ENCODE data around the gene MRGPRF.
A peak's percentile ranks its signal among the peaks of the same experiment; 100 is the strongest.
"Not testable (repeated sequence)": the region's sequence is repeated elsewhere in the genome, so short reads cannot be mapped to it uniquely, and the experiment has no call there.

The MRGPRF gene

GRCh38 chr11:68982134-68982533 lies 30.9 kb downstream of the MRGPRF start:
- no peak for DNase-seq

- DNase-seq, result no peak
Measured at GRCh38 chr11:68980776-68981065, 32.3 kb downstream of the MRGPRF start, which contains the start of gene MRGPRD. TSS of gene MRGPRD (minus strand) at chr11:68980986. CDS start at chr11:68980986, 0 bp downstream.

- no peak for DNase-seq
Measured at GRCh38 chr11:68979931-68980775, 32.9 kb downstream of the MRGPRF start.

DNA sequence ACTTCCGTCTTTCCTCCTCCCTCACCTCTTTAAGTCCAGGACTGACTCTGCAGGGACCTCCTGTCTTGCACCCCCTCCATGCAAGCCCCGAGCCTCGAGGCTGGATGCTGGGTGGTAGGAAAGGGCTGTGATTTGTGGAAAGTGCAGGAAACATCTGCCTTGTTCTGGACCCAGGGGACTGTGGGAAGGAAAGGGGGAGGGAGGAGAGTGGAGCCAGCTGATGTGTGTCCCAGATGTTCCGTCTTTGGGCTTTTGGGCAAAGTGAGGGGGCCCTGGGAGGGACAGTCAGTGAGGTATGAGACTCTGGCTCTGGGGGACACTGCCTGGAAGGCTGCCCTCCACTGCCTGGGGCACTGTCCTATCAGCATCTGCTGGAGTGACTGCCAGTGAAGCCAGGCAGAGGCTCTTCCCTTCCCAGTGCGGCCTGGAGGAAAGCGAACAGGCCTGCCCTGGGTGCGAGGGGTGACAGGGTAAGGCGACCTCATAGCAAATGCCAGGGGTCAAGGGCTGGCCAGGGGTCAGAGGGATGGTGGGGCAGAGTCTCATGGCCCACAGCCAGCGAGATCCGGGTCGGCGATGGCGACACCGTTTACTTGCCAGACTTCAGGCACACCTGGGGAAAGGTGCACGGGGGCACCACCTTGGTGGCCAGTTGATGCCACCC lies 34.0 kb downstream of the MRGPRF start:
- no peak for DNase-seq

DNA sequence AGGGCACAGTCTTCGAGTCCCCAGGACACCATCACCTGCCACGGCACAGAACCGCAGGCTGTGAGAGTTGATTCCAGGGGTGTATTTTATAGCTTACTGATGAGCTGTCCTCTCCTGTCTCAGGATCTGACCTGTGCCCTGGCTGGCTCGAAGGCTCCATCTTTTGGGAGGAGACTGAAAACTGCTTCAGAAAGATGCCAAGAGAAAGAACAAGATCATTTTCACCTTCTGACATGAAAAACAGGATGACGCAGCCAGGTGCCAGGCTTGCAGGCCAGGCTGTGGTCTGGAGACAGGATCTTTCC lies 34.5 kb downstream of the MRGPRF start:
- DNase-seq, result no peak

DNA sequence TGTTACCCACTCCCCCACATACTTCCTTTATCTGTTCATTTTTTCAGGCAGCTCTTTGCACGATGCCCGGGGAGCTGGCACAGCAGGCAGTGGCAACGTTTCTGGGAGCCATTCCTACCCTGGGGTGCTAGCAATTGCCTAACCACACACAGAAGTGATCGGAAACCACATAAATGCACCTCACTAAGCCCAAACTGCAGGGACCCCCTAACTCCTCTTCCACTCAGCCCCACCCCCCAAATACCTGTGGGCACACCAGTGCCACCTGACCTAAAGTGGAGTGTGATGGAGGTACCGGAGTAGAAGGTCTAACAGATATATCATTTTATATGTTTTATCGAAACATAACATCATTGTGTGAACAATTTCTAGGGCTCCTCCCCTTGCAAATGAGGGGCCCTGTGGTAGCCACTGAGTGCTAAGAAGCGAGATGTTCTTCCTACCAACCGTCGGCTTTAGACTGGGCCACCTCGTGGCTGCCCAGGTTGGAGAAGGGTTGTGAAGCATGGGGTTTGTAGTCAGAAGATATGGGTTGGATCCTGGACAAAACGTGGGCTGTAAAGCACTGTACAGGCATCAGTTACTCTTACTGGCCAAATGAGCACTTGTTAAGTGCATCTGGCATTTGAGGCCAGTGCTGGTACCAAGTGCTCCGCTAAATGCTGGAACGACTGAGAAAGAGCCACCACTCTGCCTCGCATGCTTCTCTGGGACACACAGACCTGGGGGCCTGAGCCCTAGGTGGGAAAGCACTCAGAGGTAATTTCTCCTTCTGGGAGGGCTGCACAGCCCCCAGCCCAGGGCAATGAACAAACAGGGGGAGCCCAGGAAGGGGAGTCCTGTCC lies 35.0 kb downstream of the MRGPRF start:
- DNase-seq, result no peak

DNA sequence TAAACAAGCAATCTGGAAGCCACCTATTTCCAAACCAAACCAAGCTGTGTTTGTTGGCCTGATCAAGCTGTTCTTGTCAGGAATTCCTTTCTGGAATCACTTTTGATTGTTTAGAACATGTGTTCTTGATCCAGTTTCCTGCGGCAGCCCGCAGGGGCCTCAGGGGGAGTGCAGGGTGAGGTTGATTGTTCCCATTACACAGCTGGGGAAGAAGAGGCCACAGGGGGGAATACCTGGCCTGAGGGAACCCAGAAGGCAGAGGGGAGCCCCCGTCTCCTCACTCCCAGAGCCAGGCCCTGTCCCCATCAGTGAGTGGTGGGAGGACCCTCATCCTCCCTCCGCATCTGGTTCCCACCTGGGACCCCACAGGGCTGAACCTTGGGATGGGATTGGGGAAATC lies 36.5 kb downstream of the MRGPRF start:
- DNase-seq, result no peak

GRCh38 chr11:68976095-68976494 lies 37.0 kb downstream of the MRGPRF start:
- DNase-seq, result no peak

DNA sequence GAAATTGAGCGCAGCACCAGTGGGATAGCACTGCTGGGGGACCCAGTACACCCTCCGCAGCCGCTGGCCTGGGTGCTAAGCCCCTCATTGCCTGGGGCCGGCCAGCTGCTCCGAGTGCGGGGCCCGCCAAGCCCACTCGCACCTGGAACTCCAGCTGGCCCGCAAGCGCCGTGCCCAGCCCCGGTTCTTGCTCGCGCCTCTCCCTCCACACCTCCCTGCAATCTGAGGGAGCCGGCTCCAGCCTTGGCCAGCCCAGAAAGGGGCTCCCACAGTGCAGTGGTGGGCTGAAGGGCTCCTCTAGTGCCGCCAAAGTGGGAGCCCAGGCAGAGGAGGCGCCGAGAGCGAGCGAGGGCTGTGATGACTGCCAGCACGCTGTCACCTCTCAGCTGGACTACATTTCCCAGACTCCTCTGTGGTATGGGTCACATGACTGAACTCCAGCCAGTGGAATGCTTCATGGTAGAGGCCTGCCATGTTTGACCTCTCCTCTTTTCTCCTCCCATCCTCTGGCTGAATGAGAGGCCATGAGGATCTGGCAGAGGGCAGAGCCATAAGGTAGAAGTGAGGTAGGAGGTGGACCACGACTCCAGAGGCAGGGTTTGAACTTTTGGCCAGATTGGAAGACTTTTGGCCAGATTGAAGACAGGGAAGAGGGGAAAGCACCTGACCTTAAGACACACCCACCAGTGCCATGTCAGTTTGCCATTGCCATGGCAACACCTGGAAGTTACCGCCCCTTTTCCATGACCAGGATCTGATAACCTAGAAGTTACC lies 38.4 kb downstream of the MRGPRF start:
- peak; percentile 62 for DNase-seq

DNA sequence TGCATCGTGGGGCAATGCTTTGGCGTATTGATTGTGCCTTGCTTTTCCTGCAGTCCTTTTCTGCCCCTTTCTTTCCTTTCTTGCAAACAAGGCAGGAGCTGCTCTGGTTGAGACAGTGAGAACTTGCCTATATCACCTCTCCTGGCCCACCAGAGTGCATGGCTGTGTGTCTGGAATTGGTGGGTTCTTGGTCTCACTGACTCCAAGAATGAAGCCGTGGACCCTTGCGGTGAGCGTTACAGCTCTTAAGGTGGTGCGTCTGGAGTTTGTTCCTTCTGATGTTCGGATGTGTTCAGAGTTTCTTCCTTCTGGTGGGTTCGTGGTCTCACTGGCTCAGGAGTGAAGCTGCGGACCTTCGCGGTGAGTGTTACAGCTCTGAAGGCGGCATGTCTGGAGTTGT lies 39.3 kb downstream of the MRGPRF start:
- DNase-seq, result not testable (repeated sequence)

DNA sequence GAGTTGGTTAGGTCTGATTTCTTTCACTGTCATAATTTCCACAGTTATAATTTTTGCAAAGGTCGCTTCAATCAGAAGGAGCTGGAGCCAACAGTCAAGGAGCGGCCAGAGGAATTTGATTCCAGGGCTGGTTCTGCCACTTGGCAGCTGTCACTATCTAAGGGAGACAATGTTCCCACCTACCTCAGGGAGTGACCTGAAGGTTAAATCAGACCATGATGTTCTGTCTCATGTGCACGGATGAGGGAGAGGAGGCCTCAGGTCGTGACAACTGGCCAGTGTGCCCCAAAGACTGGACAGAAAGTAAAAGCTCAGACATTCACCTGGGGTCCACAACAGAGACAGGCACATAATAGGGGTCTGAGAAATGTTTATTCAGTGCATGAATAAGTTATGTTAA lies 39.8 kb downstream of the MRGPRF start:
- DNase-seq, result no peak

- DNase-seq, result no peak
Measured at GRCh38 chr11:68970921-68971636, 42.0 kb downstream of the MRGPRF start.

GRCh38 chr11:68969386-68969785 lies 43.7 kb downstream of the MRGPRF start:
- DNase-seq, result no peak

DNA sequence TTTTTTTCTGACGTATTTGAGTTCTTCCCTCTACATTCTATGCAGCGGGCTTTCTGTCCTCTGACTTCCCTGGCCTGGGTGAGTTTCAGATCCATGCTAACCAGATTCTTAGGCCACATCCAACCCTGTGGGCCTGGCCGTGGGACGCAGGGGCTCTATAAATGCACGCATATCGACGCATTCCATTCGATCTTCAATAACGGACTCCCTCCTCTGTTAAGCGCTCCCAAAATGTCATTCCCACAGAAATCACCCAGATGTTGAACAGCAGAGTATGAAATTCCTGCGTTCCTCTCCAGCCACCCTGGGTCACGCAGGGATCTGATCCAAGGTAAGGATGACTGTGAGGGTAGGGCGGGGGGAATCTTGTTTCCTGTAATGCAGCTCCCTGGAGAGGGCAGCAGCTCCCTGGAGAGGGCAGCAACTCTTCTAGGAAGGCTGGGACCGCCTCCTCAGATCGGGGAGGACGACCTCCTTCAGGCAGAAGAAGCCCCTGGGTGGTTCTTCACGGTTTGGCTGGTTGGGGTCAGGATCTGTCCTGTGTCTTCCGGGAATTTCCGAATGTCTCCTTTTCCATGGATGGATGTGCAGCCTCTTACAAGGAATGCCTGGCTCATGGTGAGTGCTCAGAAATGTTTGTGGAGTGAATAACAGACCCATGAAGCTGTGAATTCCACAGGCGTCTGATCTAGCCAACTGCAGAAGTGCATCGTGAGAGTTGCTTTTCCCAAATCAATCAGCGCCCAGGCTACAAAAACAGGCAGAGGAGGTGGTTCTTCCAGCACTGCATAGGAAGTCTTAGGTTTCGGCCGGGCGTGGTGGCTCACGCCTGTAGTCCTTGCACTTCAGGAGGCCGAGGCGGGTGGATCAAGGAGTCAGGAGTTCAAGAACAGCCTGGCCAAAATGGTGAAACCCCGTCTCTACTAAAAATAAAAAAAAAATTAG lies 44.5 kb downstream of the MRGPRF start:
- no peak for DNase-seq

DNA sequence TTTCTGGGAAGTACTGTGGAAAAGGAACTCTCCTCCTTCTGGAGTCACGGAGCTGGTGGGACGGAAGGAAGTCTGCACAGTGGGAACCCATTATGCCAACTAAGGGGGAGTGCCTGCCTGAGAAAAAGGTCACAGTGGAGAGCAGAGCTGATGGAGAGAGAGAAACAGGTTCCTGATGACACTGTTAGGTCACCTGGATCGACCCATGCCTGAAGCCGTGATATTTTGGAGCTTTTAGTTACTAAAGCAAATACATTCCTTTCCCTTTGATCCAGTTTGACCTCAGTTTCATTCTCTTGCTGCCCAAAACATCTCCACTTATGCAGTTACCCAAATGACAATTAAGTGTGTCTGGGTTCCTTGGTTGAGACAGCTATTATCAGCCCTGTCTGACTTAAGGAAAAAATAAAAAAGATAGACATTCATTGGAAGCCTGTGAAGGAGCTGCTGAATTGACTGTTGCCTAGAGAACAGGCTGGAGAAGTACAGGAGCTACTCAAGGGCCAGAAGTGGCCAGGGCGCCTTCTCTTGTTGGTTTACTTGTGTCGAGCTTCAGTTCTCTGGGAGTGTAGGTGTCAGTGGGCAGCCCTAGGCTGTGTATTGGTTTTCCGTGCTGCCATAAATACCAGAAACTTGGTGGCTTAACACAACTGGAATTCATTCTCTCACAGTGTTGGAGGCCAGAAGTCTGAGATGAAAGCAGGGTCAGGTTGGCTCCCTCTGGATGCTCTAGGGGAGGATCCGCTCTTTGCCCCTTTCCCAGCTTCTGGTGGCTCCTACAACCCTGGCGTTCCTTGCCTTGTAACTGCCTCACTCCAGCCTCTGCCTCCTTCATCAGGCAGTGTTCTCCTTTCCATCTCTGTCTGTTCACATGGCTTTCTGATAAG lies 45.9 kb downstream of the MRGPRF start:
- DNase-seq, result no peak

- DNase-seq, result peak; percentile 15
Measured at GRCh38 chr11:68965901-68966853, 46.9 kb downstream of the MRGPRF start.

GRCh38 chr11:68963779-68964178 lies 49.3 kb downstream of the MRGPRF start:
- no peak for DNase-seq

DNA sequence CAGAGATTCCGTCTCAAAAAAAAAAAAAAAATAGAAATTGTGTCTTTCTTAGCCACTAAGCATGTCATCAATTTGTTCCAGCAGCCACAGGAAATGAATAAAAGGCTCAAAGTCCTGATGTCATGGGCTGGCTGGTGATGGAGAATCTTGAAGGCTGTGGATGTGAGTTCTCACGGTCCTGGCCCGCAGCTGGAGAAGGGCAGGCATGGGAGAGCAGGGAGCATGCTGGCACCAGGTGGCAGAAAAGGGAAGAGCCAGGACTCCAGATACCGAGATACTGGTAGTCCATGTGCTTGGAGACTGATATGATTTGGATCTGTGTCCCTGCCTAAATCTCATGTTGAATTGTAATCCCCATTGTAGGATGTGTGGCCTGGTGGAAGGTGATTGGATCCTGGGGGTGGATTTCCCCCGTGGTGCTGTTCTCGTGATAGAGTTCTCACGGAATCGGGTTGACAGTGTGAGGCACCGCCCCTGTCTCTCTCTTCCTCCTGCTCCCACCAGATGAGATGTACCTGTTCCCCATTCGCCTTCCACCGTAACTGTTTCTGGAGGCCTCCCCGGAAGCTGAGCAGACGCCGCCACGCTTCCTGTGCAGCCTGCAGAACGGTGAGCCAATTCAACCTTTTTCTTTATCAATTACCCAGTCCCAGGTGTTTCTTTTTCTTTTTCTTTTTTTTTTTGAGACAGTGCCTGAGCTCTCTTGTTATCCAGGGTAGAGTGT lies 50.4 kb downstream of the MRGPRF start:
- DNase-seq, result no peak
